Measurements from ENCODE around the gene TTC28.

TTC28 gene

GRCh38 chr22:28155808-28156207, 523.8 kb downstream of the TTC28 start:
- in situ Hi-C loops (cut with MboI; ENCODE audit: low sequenced_read_pairs, unreplicated experiment), result no loop called here
- no peak for DNase-seq (ENCODE audit: low spot score)
- TF ChIP-seq, protein P1, sequence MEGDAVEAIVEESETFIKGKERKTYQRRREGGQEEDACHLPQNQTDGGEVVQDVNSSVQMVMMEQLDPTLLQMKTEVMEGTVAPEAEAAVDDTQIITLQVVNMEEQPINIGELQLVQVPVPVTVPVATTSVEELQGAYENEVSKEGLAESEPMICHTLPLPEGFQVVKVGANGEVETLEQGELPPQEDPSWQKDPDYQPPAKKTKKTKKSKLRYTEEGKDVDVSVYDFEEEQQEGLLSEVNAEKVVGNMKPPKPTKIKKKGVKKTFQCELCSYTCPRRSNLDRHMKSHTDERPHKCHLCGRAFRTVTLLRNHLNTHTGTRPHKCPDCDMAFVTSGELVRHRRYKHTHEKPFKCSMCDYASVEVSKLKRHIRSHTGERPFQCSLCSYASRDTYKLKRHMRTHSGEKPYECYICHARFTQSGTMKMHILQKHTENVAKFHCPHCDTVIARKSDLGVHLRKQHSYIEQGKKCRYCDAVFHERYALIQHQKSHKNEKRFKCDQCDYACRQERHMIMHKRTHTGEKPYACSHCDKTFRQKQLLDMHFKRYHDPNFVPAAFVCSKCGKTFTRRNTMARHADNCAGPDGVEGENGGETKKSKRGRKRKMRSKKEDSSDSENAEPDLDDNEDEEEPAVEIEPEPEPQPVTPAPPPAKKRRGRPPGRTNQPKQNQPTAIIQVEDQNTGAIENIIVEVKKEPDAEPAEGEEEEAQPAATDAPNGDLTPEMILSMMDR (IDR thresholded peaks at IDR 0.05; ENCODE audit: borderline replicate concordance, control extremely low read depth, extremely low read depth, insufficient read depth, missing control alignments), result no peak

DNA sequence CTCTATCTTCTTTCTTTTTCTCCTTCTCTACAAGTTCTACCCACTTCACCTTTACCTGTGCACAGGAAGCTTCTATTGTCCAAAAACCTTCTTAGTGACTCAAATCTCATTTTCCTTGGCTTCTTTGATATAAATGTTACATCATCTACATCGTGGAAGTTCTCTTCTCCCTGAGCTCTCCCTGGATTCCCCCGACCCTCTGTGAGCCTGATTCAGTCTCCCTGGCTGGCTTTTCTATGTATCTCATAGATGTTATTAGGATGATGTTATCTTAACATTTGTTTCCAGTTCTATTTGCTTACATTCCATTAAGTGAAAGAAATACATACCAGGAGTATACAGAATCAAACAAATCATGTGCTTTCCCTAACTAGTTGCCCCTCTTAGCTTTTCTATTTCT, 524.8 kb downstream of the TTC28 start:
- TF ChIP-seq, protein P1 (IDR thresholded peaks at IDR 0.05; ENCODE audit: borderline replicate concordance, control extremely low read depth, extremely low read depth, insufficient read depth, missing control alignments), result no peak
- in situ Hi-C loops (cut with MboI; ENCODE audit: low sequenced_read_pairs, unreplicated experiment), result no loop called here
- no peak for DNase-seq (ENCODE audit: low spot score)

DNA sequence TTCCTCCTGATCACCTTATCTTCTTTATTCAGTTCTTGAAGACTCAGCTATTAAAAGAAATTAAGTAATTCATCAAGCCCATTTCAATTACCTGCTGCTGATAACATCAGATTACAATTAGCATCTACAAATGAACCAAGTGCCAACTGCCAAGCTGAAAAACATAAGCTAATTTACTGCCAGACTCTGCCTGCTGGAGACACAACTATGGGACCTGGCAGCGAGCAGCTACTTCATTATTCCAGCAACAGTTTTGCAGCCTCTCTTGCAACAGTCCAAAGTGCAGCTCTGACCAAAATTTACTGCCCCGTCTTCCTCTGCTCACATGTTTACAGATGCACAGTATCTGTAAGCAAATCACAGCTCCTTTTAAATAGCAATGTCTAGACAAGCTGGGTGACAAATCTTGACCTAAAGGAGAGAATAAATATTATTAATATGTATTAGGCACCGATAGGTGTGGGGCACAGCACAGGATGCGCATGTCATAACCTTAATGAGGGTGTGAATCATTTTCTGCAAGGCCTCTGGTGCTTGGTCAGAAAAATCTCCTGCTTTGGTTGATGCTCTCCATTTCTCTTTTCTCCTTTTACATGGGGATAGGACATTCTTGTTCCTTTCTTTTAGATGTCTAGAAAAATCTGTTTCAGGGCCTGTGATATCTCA, 528.4 kb downstream of the TTC28 start:
- DNase-seq (ENCODE audit: low spot score), result no peak
- TF ChIP-seq, protein P1 (IDR thresholded peaks at IDR 0.05; ENCODE audit: borderline replicate concordance, control extremely low read depth, extremely low read depth, insufficient read depth, missing control alignments), result no peak
- in situ Hi-C loops (cut with MboI; ENCODE audit: low sequenced_read_pairs, unreplicated experiment), result no loop called here

DNA sequence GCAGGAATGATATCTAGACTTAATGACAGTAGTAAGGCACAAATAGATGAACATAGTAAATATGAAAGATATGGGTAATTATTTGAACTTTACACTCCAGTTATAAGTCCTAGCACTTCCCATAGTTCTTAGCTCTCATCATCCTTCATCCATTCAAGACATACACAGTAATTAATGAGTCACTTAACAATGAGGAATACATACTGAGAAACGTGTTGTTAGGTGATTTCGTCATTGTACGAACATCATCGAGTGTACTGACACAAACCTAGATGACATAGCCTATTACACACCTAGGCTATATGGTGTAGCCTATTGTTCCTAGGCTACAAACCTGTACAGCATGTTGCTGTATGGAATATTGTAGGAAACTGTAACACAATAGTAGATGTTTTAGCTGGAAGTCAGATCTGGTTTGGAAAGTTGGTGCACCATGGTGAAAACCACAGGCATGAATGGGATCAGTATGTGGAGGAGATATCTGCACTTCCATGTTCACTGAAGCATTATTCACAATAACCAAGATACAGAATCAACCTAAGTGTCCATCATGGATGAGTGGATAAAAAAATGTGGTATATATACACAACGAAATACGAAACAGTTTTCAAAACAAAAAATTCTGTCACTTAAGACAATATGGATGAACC, 530.7 kb downstream of the TTC28 start:
- TF ChIP-seq, protein P1 (IDR thresholded peaks at IDR 0.05; ENCODE audit: borderline replicate concordance, control extremely low read depth, extremely low read depth, insufficient read depth, missing control alignments), result no peak
- no peak for DNase-seq (ENCODE audit: low spot score)
- in situ Hi-C loops (cut with MboI; ENCODE audit: low sequenced_read_pairs, unreplicated experiment), result no loop called here

- DNase-seq (ENCODE audit: low spot score), result no peak
- TF ChIP-seq, protein P1 (IDR thresholded peaks at IDR 0.05; ENCODE audit: borderline replicate concordance, control extremely low read depth, extremely low read depth, insufficient read depth, missing control alignments), result no peak
- in situ Hi-C loops (cut with MboI; ENCODE audit: low sequenced_read_pairs, unreplicated experiment), result no loop called here
Measured at GRCh38 chr22:28147401-28147800, 532.2 kb downstream of the TTC28 start.

DNA sequence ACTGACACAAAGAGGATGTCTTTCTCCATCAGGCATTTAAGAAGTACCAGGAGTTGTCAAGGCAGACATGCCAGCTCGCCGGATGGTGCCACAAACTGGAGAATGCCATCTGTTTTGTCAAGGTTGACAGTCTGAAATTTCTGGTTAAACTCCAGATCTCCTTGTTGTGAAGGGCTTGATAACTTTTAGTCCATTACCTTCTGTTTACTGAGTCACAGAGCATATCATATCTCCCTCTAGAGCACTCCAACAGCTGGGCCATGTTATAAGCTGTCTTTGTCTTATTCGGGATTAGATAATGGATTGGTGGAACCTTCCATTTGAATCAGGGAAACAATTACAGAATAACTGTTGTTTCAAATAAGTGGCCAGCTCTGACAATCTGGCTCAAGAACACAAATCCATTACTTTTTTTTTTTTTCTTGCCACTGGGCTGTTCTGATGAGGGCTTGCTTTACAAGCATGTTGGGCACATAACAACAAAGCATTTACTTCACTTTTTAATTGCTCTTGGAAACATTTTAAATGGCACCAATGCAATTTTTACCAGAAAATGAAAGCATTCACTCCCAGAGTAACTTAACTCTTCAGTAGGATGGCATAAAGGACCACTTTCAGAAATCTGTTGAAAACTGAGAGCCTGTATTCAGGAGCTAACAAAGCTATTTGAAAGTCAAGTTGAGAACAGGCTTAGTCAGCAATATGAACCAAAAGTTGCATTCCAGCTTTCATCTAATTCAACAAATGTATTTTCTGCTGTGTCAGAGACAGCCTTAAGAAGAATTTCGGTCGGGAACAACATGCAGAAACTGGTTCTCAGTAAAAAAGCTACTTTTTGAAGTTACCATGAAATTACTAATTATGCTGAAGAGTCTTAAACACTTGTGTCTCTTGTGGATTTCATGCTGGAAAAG, 533.0 kb downstream of the TTC28 start:
- TF ChIP-seq, protein P1 (IDR thresholded peaks at IDR 0.05; ENCODE audit: borderline replicate concordance, control extremely low read depth, extremely low read depth, insufficient read depth, missing control alignments), result no peak
- in situ Hi-C loops (cut with MboI; ENCODE audit: low sequenced_read_pairs, unreplicated experiment), result no loop called here
- DNase-seq (ENCODE audit: low spot score), result no peak
